GM18499 (cell line): ENCODE measurements around the gene PDE4D.
"Not testable (repeated sequence)": the region's sequence is repeated elsewhere in the genome, so short reads cannot be mapped to it uniquely, and the experiment has no call there.

ENCODE experiments used
- ATAC-seq: cut with Tn5 transposase; IDR thresholded peaks from one replicate; pipeline ENCODE4 v1.9.1; 2021; ENCODE audit warnings: moderate number of reproducible peaks; ENCODE audit not compliant: insufficient read depth, unreplicated experiment

Gene PDE4D

GRCh38 chr5:59772757-59773156 is 120.8 kb downstream of the PDE4D start:
- no peak for ATAC-seq

GRCh38 chr5:59772206-59772605 is 121.3 kb downstream of the PDE4D start:
- ATAC-seq = no peak

- no peak for ATAC-seq
Measured at GRCh38 chr5:59770953-59771352, 122.6 kb downstream of the PDE4D start.

- ATAC-seq = no peak
Measured at GRCh38 chr5:59769832-59770231, 123.7 kb downstream of the PDE4D start.

- ATAC-seq = no peak
Measured at GRCh38 chr5:59769041-59769360, 124.5 kb downstream of the PDE4D start.

- ATAC-seq = no peak
Measured at GRCh38 chr5:59768152-59769040, 125.1 kb downstream of the PDE4D start.

GRCh38 chr5:59767681-59768151 is 125.8 kb downstream of the PDE4D start:
- no peak for ATAC-seq

GRCh38 chr5:59767211-59767605 is 126.3 kb downstream of the PDE4D start:
- ATAC-seq = no peak

GRCh38 chr5:59766427-59767210 is 126.9 kb downstream of the PDE4D start:
- ATAC-seq = no peak

GRCh38 chr5:59765446-59765845 is 128.1 kb downstream of the PDE4D start:
- ATAC-seq = no peak

- ATAC-seq = no peak
Measured at GRCh38 chr5:59764361-59764760, 129.2 kb downstream of the PDE4D start.

GRCh38 chr5:59763541-59763940 is 130.0 kb downstream of the PDE4D start:
- ATAC-seq = no peak

- ATAC-seq = not testable (repeated sequence)
Measured at GRCh38 chr5:59762232-59762631, 131.3 kb downstream of the PDE4D start.

GRCh38 chr5:59760785-59761348 is 132.7 kb downstream of the PDE4D start:
- ATAC-seq = peak; percentile 73

GRCh38 chr5:59759600-59760351 is 133.8 kb downstream of the PDE4D start:
- ATAC-seq = no peak

GRCh38 chr5:59758566-59758965 is 135.0 kb downstream of the PDE4D start:
- no peak for ATAC-seq

- no peak for ATAC-seq
Measured at GRCh38 chr5:59757442-59757841, 136.1 kb downstream of the PDE4D start.

GRCh38 chr5:59756373-59757035 is 137.0 kb downstream of the PDE4D start:
- no peak for ATAC-seq

- ATAC-seq = no peak
Measured at GRCh38 chr5:59755476-59755875, 138.1 kb downstream of the PDE4D start.

GRCh38 chr5:59753599-59753998 is 139.9 kb downstream of the PDE4D start:
- ATAC-seq = no peak
